Liver (tissue), 9 donors: ENCODE data around the gene APOL6. TPM values are rescaled to one million over a fixed set of nuclear protein-coding genes. Genes with fewer than 3 reads are reported as not detected.

Source experiments
- DNase-seq: peaks from one replicate; pipeline ENCODE4 v3.0.0-alpha.2; 2017; ENCODE audit warnings: low spot score
- H3K27ac ChIP-seq, 2 donors: one replicate each; pipeline ENCODE4 v1.7.0; 2013; ENCODE audit warnings: inconsistent platforms in 2 of 2, low read length in 2 of 2, control low read depth in 1 of 2, low read depth in 1 of 2, mild to moderate bottlenecking in 1 of 2
- H3K27me3 ChIP-seq, 4 donors: one replicate each; pipeline versions ENCODE4 v1.6.1 to v1.7.0; 2013; ENCODE audit warnings: low read length in 3 of 4, inconsistent platforms in 1 of 4, mild to moderate bottlenecking in 1 of 4, moderate library complexity in 1 of 4; ENCODE audit not compliant: control insufficient read depth in 4 of 4, insufficient read depth in 4 of 4
- H3K36me3 ChIP-seq, 4 donors: one replicate each; pipeline versions ENCODE4 v1.6.1 to v1.7.0; 2013; ENCODE audit warnings: low read length in 3 of 4, mild to moderate bottlenecking in 3 of 4, low read depth in 1 of 4, moderate library complexity in 1 of 4; ENCODE audit not compliant: control insufficient read depth in 4 of 4, insufficient read depth in 3 of 4
- H3K4me1 ChIP-seq, 4 donors: one replicate each; pipeline versions ENCODE4 v1.6.1 to v1.7.0; 2013; ENCODE audit warnings: low read length in 3 of 4, mild to moderate bottlenecking in 3 of 4, moderate library complexity in 1 of 4; ENCODE audit not compliant: control insufficient read depth in 4 of 4, insufficient read depth in 4 of 4
- H3K4me3 ChIP-seq, 3 donors: one replicate each; pipeline versions ENCODE4 v1.6.1 to v1.7.0; 2013; ENCODE audit warnings: low read length in 3 of 3, control low read depth in 1 of 3, low read depth in 1 of 3, mild to moderate bottlenecking in 1 of 3
- H3K9ac ChIP-seq, 2 donors: one replicate each; pipeline ENCODE4 v1.7.0; 2013; ENCODE audit warnings: low read length in 2 of 2, mild to moderate bottlenecking in 2 of 2, moderate library complexity in 2 of 2, control low read depth in 1 of 2, low read depth in 1 of 2
- H3K9me3 ChIP-seq, 4 donors: one replicate each; pipeline versions ENCODE4 v1.6.1 to v1.7.0; 2013; ENCODE audit warnings: low read length in 3 of 4; ENCODE audit not compliant: control insufficient read depth in 4 of 4
- CTCF ChIP-seq: fragments of 150-350 bp; IDR thresholded peaks from 2 replicates; pipeline ENCODE4 v1.5.1; 2017; ENCODE audit warnings: improper control_type of control experiment, low read depth, low read length; ENCODE audit not compliant: missing input control
- EGR1 ChIP-seq, 2 donors: IDR thresholded peaks; 2 replicates each; pipeline ENCODE4 v1.6.1; 2016 to 2018; ENCODE audit warnings: antibody characterized with exemption in 2 of 2, low read depth in 2 of 2
- FOXA1 ChIP-seq: IDR thresholded peaks from 2 replicates; pipeline ENCODE4 v1.6.1; 2016; ENCODE audit warnings: antibody characterized with exemption
- FOXA2 ChIP-seq: IDR thresholded peaks from 2 replicates; pipeline ENCODE4 v1.6.1; 2016; ENCODE audit warnings: antibody characterized with exemption
- GABPA ChIP-seq, 2 donors: IDR thresholded peaks in 1 of 2; conservative IDR thresholded peaks in 1 of 2; 2 replicates each; pipeline ENCODE4 v1.6.1; 2016; ENCODE audit warnings: antibody characterized with exemption in 2 of 2, mild to moderate bottlenecking in 1 of 2, moderate library complexity in 1 of 2
- HNF4A ChIP-seq, 2 donors: conservative IDR thresholded peaks; 2 replicates each; pipeline ENCODE4 v1.6.1; 2016; ENCODE audit warnings: antibody characterized with exemption in 2 of 2, mild to moderate bottlenecking in 2 of 2
- HNF4G ChIP-seq: IDR thresholded peaks from 2 replicates; pipeline ENCODE4 v1.6.1; 2016; ENCODE audit warnings: antibody characterized with exemption
- MAX ChIP-seq: IDR thresholded peaks from 2 replicates; pipeline ENCODE4 v1.6.1; 2016; ENCODE audit warnings: antibody characterized with exemption
- NR2F2 ChIP-seq: IDR thresholded peaks from 2 replicates; pipeline ENCODE4 v1.6.1; 2016; ENCODE audit warnings: antibody characterized with exemption
- RAD21 ChIP-seq, 2 donors: IDR thresholded peaks; 2 replicates each; pipeline ENCODE4 v1.6.1; 2016; ENCODE audit warnings: antibody characterized with exemption in 2 of 2, mild to moderate bottlenecking in 2 of 2
- RXRA ChIP-seq, 2 donors: IDR thresholded peaks; 2 replicates each; pipeline ENCODE4 v1.6.1; 2017 to 2018; ENCODE audit warnings: antibody characterized with exemption in 2 of 2, mild to moderate bottlenecking in 1 of 2
- SP1 ChIP-seq: IDR thresholded peaks from 2 replicates; pipeline ENCODE4 v1.6.1; 2018; ENCODE audit warnings: antibody characterized with exemption, mild to moderate bottlenecking
- TAF1 ChIP-seq: conservative IDR thresholded peaks from 2 replicates; pipeline ENCODE4 v1.6.1; 2016; ENCODE audit warnings: antibody characterized with exemption, mild to moderate bottlenecking
- YY1 ChIP-seq: IDR thresholded peaks from 2 replicates; pipeline ENCODE4 v1.6.1; 2016; ENCODE audit warnings: antibody characterized with exemption, mild to moderate bottlenecking
- WGBS: extraction: QIAGEN DNeasy Blood & Tissue Kit; methylation state at CpG from one replicate; pipeline ENCODE4 v1.1.7; 2013; 5-methylcytosine and 5-hydroxymethylcytosine counted together
- polyA plus RNA-seq, 2 donors: library from polyadenylated mRNA; stranded (reverse) in 1 of 2; unstranded in 1 of 2; fragments of 200-250 nt in 1 of 2; fragments of >200 nt in 1 of 2; fragmentation: Nextera tagmentation in 1 of 2; extraction: Ambion mirVana in 1 of 2; gene quantifications; one replicate each; pipeline versions ENCODE4 v1.2.1 to v1.2.3, GENCODE V29; 2013 to 2015
- total RNA-seq, 2 donors: library from RNA; depleted of rRNA; stranded (reverse); fragments of >200 nt; gene quantifications; one replicate each; pipeline ENCODE4 v1.2.3, GENCODE V29; 2014
- TF ChIP-seq, protein P1 (sequence below): IDR thresholded peaks from 2 replicates; pipeline ENCODE4 v1.6.1; 2016; ENCODE audit warnings: antibody characterized with exemption, mild to moderate bottlenecking
- TF ChIP-seq, protein P2 (sequence below): IDR thresholded peaks from 2 replicates; pipeline ENCODE4 v1.6.1; 2016; ENCODE audit warnings: antibody characterized with exemption
- TF ChIP-seq, protein P3 (sequence below): IDR thresholded peaks from 2 replicates; pipeline ENCODE4 v1.6.1; 2016; ENCODE audit warnings: antibody characterized with exemption
- donor health status: healthy.
- donor health status: healthy.
- donor health status: healthy.
- donor health status: healthy.
- donor health status: healthy.

APOL6 gene
- total and polyA plus RNA-seq, 4 donors, result 10.3 to 80.1 (median 17.3) TPM

- H3K4me3 ChIP-seq, result no peak overlapping the region
- DNase-seq, result no peak
- H3K27me3 ChIP-seq, result no peaks in the 10 kb centered on the region
- H3K9ac ChIP-seq, result no peak overlapping the region
- 94% methylated on average over 1 of the region's 1 CpG for WGBS
- TF ChIP-seq NR2F2 (no peak), HNF4G (no peak), HNF4A (conservative IDR thresholded peaks at IDR 0.05) (peak in 1 of 2 donors; percentile 8), FOXA2 (no peak), SP1 (no peak), FOXA1 (no peak), MAX (no peak)
- TF ChIP-seq, protein P1, sequence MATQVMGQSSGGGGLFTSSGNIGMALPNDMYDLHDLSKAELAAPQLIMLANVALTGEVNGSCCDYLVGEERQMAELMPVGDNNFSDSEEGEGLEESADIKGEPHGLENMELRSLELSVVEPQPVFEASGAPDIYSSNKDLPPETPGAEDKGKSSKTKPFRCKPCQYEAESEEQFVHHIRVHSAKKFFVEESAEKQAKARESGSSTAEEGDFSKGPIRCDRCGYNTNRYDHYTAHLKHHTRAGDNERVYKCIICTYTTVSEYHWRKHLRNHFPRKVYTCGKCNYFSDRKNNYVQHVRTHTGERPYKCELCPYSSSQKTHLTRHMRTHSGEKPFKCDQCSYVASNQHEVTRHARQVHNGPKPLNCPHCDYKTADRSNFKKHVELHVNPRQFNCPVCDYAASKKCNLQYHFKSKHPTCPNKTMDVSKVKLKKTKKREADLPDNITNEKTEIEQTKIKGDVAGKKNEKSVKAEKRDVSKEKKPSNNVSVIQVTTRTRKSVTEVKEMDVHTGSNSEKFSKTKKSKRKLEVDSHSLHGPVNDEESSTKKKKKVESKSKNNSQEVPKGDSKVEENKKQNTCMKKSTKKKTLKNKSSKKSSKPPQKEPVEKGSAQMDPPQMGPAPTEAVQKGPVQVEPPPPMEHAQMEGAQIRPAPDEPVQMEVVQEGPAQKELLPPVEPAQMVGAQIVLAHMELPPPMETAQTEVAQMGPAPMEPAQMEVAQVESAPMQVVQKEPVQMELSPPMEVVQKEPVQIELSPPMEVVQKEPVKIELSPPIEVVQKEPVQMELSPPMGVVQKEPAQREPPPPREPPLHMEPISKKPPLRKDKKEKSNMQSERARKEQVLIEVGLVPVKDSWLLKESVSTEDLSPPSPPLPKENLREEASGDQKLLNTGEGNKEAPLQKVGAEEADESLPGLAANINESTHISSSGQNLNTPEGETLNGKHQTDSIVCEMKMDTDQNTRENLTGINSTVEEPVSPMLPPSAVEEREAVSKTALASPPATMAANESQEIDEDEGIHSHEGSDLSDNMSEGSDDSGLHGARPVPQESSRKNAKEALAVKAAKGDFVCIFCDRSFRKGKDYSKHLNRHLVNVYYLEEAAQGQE, result no peak
- H3K36me3 ChIP-seq, result no peaks in the 10 kb centered on the region
- H3K27ac ChIP-seq, result peak overlapping the region in 1 of 2 donors; percentile 33
- H3K9me3 ChIP-seq, result no peaks in the 10 kb centered on the region
- H3K4me1 ChIP-seq, result peaks cover 6 to 51% (median 44%) of the 10 kb centered on the region in 4 donors
These were observed 4.3 kb upstream of the APOL6 start for GRCh38 chr22:35643991-35644390.

- Histone ChIP-seq H3K9me3 (no peaks in the 10 kb centered on the region), H3K4me3 (no peak overlapping the region), H3K27me3 (no peaks in the 10 kb centered on the region), H3K36me3 (no peaks in the 10 kb centered on the region), H3K4me1 (peaks cover 9 to 63% (median 53%) of the 10 kb centered on the region in 4 donors), H3K9ac (no peak overlapping the region), H3K27ac (peak overlapping the region; percentile 43 to 51)
- TF ChIP-seq GABPA (IDR thresholded peaks at IDR 0.05 in 1 of 2, conservative IDR thresholded peaks at IDR 0.05 in 1 of 2), result no peak
- no peak for TF ChIP-seq FOXA2
- no peak for TF ChIP-seq RXRA (IDR thresholded peaks at IDR 0.05)
- no peak for TF ChIP-seq YY1
- no peak for TF ChIP-seq TAF1
- TF ChIP-seq, protein P2, sequence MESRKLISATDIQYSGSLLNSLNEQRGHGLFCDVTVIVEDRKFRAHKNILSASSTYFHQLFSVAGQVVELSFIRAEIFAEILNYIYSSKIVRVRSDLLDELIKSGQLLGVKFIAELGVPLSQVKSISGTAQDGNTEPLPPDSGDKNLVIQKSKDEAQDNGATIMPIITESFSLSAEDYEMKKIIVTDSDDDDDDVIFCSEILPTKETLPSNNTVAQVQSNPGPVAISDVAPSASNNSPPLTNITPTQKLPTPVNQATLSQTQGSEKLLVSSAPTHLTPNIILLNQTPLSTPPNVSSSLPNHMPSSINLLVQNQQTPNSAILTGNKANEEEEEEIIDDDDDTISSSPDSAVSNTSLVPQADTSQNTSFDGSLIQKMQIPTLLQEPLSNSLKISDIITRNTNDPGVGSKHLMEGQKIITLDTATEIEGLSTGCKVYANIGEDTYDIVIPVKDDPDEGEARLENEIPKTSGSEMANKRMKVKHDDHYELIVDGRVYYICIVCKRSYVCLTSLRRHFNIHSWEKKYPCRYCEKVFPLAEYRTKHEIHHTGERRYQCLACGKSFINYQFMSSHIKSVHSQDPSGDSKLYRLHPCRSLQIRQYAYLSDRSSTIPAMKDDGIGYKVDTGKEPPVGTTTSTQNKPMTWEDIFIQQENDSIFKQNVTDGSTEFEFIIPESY, result no peak
- TF ChIP-seq NR2F2, result no peak
- TF ChIP-seq SP1, result no peak
- no peak for TF ChIP-seq RAD21 (IDR thresholded peaks at IDR 0.05)
- TF ChIP-seq, protein P3, sequence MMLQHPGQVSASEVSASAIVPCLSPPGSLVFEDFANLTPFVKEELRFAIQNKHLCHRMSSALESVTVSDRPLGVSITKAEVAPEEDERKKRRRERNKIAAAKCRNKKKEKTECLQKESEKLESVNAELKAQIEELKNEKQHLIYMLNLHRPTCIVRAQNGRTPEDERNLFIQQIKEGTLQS, result no peak
- no peak for TF ChIP-seq CTCF
- TF ChIP-seq, protein P1, result no peak
- no peak for TF ChIP-seq EGR1 (IDR thresholded peaks at IDR 0.05; ENCODE audit: low read depth in 2 of 2)
- no peak for TF ChIP-seq FOXA1
- TF ChIP-seq MAX, result no peak
- 75% methylated on average over 4 of the region's 4 CpGs for WGBS
- DNase-seq, result no peak
These were observed 2.6 kb upstream of the APOL6 start for GRCh38 chr22:35645646-35646045.
